H1 (cell line): Measurements from ENCODE around the gene PDGFB. TPM values are rescaled to one million over a fixed set of nuclear protein-coding genes. Genes with fewer than 3 reads are reported as not detected.

Experiments used
- CTCF ChIA-PET: fragments of 300-600 bp; sonication (Branson Sonifier 250); formaldehyde crosslinking; loops from one replicate; lab custom pipeline; 2021; ENCODE audit not compliant: partially characterized antibody; lab: Charles Lee
- POLR2A ChIA-PET: fragments of 300-600 bp; sonication (Branson Sonifier 250); formaldehyde crosslinking; loops from one replicate; lab custom pipeline; 2021; ENCODE audit warnings: inconsistent platforms; ENCODE audit not compliant: partially characterized antibody; lab: Charles Lee
- DNase-seq, 2 experiments: peaks; one replicate each; pipeline versions ENCODE4 v3.0.0 to v3.0.0-alpha.2; 2010 to 2022; ENCODE audit warnings: low spot score in 2 of 2, low read depth in 1 of 2, mixed read lengths in 1 of 2
- FAIRE-seq: peaks from 2 replicates; lab custom pipeline; 2011; peaks lifted over from hg19 to GRCh38; lab: Jason Lieb, UNC
- H2AFZ ChIP-seq: 2 replicates; pipeline ENCODE4 v1.8.1; 2012; ENCODE audit warnings: low read length, inconsistent platforms
- H2AK5ac ChIP-seq: 2 replicates; pipeline ENCODE4 v1.6.1; 2013; ENCODE audit warnings: low read depth, low read length
- H2BK120ac ChIP-seq: replicated peaks from 2 replicates; pipeline ENCODE3; 2013; ENCODE audit warnings: low read depth, low read length, inconsistent platforms
- H2BK12ac ChIP-seq: 2 replicates; pipeline ENCODE4 v1.6.1; 2013; ENCODE audit warnings: low read depth, low read length
- H2BK15ac ChIP-seq: 2 replicates; pipeline ENCODE4 v1.6.1; 2013; ENCODE audit warnings: low read length
- H2BK20ac ChIP-seq: 2 replicates; pipeline ENCODE4 v1.6.1; 2013; ENCODE audit warnings: low read length
- H2BK5ac ChIP-seq: 2 replicates; pipeline ENCODE4 v1.6.1; 2013; ENCODE audit warnings: low read depth, low read length
- H3K14ac ChIP-seq: 2 replicates; pipeline ENCODE4 v1.6.1; 2013; ENCODE audit warnings: inconsistent platforms; ENCODE audit not compliant: insufficient read length
- H3K18ac ChIP-seq: 2 replicates; pipeline ENCODE4 v1.6.1; 2013; ENCODE audit warnings: low read length; ENCODE audit errors: extremely low read depth
- H3K23ac ChIP-seq: 2 replicates; pipeline ENCODE4 v1.6.1; 2013; ENCODE audit warnings: inconsistent platforms; ENCODE audit not compliant: insufficient read length
- H3K23me2 ChIP-seq: 2 replicates; pipeline ENCODE4 v1.6.1; 2013; ENCODE audit warnings: low read depth, low read length
- H3K27ac ChIP-seq: 2 replicates; pipeline ENCODE4 v1.6.1; 2011; ENCODE audit warnings: low read depth, low read length, inconsistent platforms
- H3K27me3 ChIP-seq, 4 experiments: replicated peaks in 1 of 4; 1 replicate in 1 of 4; 2 replicates in 3 of 4; pipeline versions ENCODE4 v1.6.1 to v1.8.1; 2011 to 2013; ENCODE audit warnings: low read length in 3 of 4, mild to moderate bottlenecking in 3 of 4, inconsistent platforms in 2 of 4, mixed read lengths in 2 of 4, moderate library complexity in 1 of 4; ENCODE audit not compliant: control insufficient read depth in 3 of 4, insufficient read depth in 3 of 4; ENCODE audit errors: extremely low read depth in 1 of 4
- H3K36me3 ChIP-seq, 4 experiments: 2 replicates each; pipeline versions ENCODE4 v1.6.1 to v1.8.1; 2011 to 2013; ENCODE audit warnings: mild to moderate bottlenecking in 4 of 4, low read length in 3 of 4, moderate library complexity in 2 of 4, control low read depth in 1 of 4, inconsistent platforms in 1 of 4; ENCODE audit not compliant: insufficient read depth in 4 of 4, control insufficient read depth in 2 of 4
- H3K4ac ChIP-seq: replicated peaks from 2 replicates; pipeline ENCODE3; 2013; ENCODE audit warnings: low read length, low read depth, mixed read lengths, inconsistent platforms; ENCODE audit not compliant: insufficient read length
- H3K4me1 ChIP-seq, 4 experiments: replicated peaks in 1 of 4; 1 replicate in 1 of 4; 2 replicates in 3 of 4; pipeline versions ENCODE4 v1.6.1 to v1.8.1; 2011 to 2013; ENCODE audit warnings: low read length in 3 of 4, inconsistent platforms in 2 of 4, mixed read lengths in 1 of 4; ENCODE audit not compliant: insufficient read depth in 4 of 4, control insufficient read depth in 3 of 4
- H3K4me2 ChIP-seq, 2 experiments: 2 replicates each; pipeline versions ENCODE4 v1.6.1 to v1.8.1; 2011 to 2013; ENCODE audit warnings: low read depth in 2 of 2, low read length in 2 of 2, control low read depth in 1 of 2, inconsistent platforms in 1 of 2, mild to moderate bottlenecking in 1 of 2; ENCODE audit not compliant: insufficient read depth in 1 of 2
- H3K4me3 ChIP-seq, 4 experiments: fragments of 200-600, 300-600 bp in 1 of 4; sonication (generic), shearing (Covaris generic), sonication (Bioruptor Twin) in 1 of 4; 2 replicates each; pipeline versions ENCODE4 v1.5.1 to v1.8.1; 2011 to 2016; ENCODE audit warnings: low read length in 4 of 4, low read depth in 3 of 4, control low read depth in 2 of 4, inconsistent platforms in 2 of 4, mild to moderate bottlenecking in 2 of 4, mixed read lengths in 1 of 4, moderate library complexity in 1 of 4; ENCODE audit not compliant: insufficient read depth in 2 of 4; ENCODE audit errors: extremely low read depth in 1 of 4
- H3K56ac ChIP-seq: replicated peaks from 2 replicates; pipeline ENCODE3; 2013; ENCODE audit warnings: low read depth, mild to moderate bottlenecking, mixed read lengths, low read length, inconsistent platforms; ENCODE audit not compliant: insufficient read length
- H3K79me1 ChIP-seq: 2 replicates; pipeline ENCODE4 v1.6.1; 2013; ENCODE audit warnings: low read depth, low read length, control low read depth
- H3K79me2 ChIP-seq, 2 experiments: 2 replicates each; pipeline versions ENCODE4 v1.6.1 to v1.8.1; 2012 to 2013; ENCODE audit warnings: low read length in 2 of 2, mild to moderate bottlenecking in 2 of 2, inconsistent platforms in 1 of 2; ENCODE audit not compliant: insufficient read depth in 2 of 2, control insufficient read depth in 1 of 2
- H3K9ac ChIP-seq, 4 experiments: replicated peaks in 1 of 4; 1 replicate in 1 of 4; 2 replicates in 3 of 4; pipeline versions ENCODE4 v1.6.1 to v1.8.1; 2011 to 2013; ENCODE audit warnings: low read depth in 3 of 4, low read length in 3 of 4, control low read depth in 2 of 4, mild to moderate bottlenecking in 2 of 4, moderate library complexity in 2 of 4, inconsistent platforms in 1 of 4; ENCODE audit errors: extremely low read depth in 1 of 4
- H3K9me3 ChIP-seq, 2 experiments: 2 replicates each; pipeline versions ENCODE4 v1.6.1 to v1.8.1; 2012 to 2013; ENCODE audit warnings: mild to moderate bottlenecking in 2 of 2, moderate library complexity in 2 of 2, control low read depth in 1 of 2, inconsistent platforms in 1 of 2, low read depth in 1 of 2, low read length in 1 of 2, mixed read lengths in 1 of 2; ENCODE audit not compliant: insufficient read depth in 2 of 2
- H4K20me1 ChIP-seq, 2 experiments: replicated peaks in 1 of 2; 2 replicates each; pipeline versions ENCODE3 to v1.8.1; 2011 to 2013; ENCODE audit warnings: inconsistent platforms in 2 of 2, low read length in 2 of 2, mild to moderate bottlenecking in 1 of 2; ENCODE audit not compliant: insufficient read depth in 2 of 2, control insufficient read depth in 1 of 2
- H4K5ac ChIP-seq: 2 replicates; pipeline ENCODE4 v1.6.1; 2013; ENCODE audit warnings: low read length, low read depth, mixed read lengths, inconsistent platforms; ENCODE audit not compliant: insufficient read length
- H4K8ac ChIP-seq: 2 replicates; pipeline ENCODE4 v1.8.0; 2013; ENCODE audit warnings: mild to moderate bottlenecking, moderate library complexity, low read length, inconsistent platforms; ENCODE audit not compliant: insufficient read depth; ENCODE audit errors: extremely low read depth
- H4K91ac ChIP-seq: replicated peaks from 2 replicates; pipeline ENCODE3; 2013; ENCODE audit warnings: low read length, mixed read lengths, inconsistent platforms; ENCODE audit not compliant: insufficient read length
- MAX ChIP-seq: IDR thresholded peaks from 2 replicates; pipeline ENCODE4 v1.6.1; 2012; ENCODE audit warnings: inconsistent platforms
- POLR2A ChIP-seq, 2 experiments: IDR thresholded peaks; 1 replicate in 1 of 2; 2 replicates in 1 of 2; pipeline ENCODE4 v1.6.1; 2011; ENCODE audit warnings: low read depth in 2 of 2, low read length in 2 of 2, mild to moderate bottlenecking in 2 of 2; ENCODE audit errors: control extremely low read depth in 1 of 2
- WGBS, 2 experiments: shearing (Covaris generic) in 1 of 2; methylation state at CpG; one replicate each; pipeline versions ENCODE4 v1.1.6 to v1.1.7; 2013 to 2015; ENCODE audit warnings: low lambda C conversion rate in 2 of 2, mixed read lengths in 2 of 2, inconsistent platforms in 1 of 2, low coverage in 1 of 2, missing lambda C conversion rate in 1 of 2; ENCODE audit not compliant: insufficient replicate concordance in 2 of 2, insufficient coverage in 1 of 2, insufficient read length in 1 of 2; ENCODE audit errors: extremely low coverage in 1 of 2, missing lambda C conversion rate in 1 of 2; 5-methylcytosine and 5-hydroxymethylcytosine counted together
- polyA plus RNA-seq, 7 experiments: library from polyadenylated mRNA; depleted of rRNA in 3 of 7; stranded (reverse) in 5 of 7; unstranded in 2 of 7; fragments of >200 nt in 5 of 7; fragments of 200-250 nt in 2 of 7; gene quantifications; 1 replicate in 5 of 7; 2 replicates in 1 of 7; 4 replicates in 1 of 7; pipeline versions ENCODE4 v1.2.1 to v1.2.3, GENCODE V29; 2011 to 2013; ENCODE audit warnings: missing spikeins in 2 of 7, mixed read lengths in 2 of 7
- total RNA-seq: library from RNA; stranded (reverse); fragmentation: NEBNext Ultra II Directional; extraction: Animal tissue kit (Norgen Biotek cat#: 25700); gene quantifications from 2 replicates; pipeline ENCODE4 v1.2.1, GENCODE V29; 2021

The PDGFB gene
- total and polyA plus RNA-seq, 2 of the 8 experiments (the other 6 are each of a cell fraction or from before 2014, with no cell fraction given): 3.9 to 8.5 TPM

GRCh38 chr22:39207141-39208012 is 37.4 kb downstream of the PDGFB start:
- no peak for DNase-seq

More at GRCh38 chr22:39207141-39208012, 37.4 kb downstream of the PDGFB start:
- Histone ChIP-seq H3K56ac (peak overlapping the region; percentile 53), H3K4me3 (no peak overlapping the region), H3K23ac (no peak overlapping the region), H3K23me2 (no peaks in the 10 kb centered on the region), H3K36me3 (no peaks in the 10 kb centered on the region), H3K9ac (no peak overlapping the region; a peak in 1 of 7 replicates), H3K27ac (no peak overlapping the region), H2AK5ac (peak overlapping the region; percentile 98), H2BK12ac (peak overlapping the region; percentile 78), H3K4ac (no peak overlapping the region), H3K14ac (no peak overlapping the region), H4K20me1 (no peaks in the 10 kb centered on the region), H4K91ac (peak overlapping the region; percentile 91), H4K8ac (no peak overlapping the region; the same call in 1 of the 2 replicates), H2BK15ac (peak overlapping the region; percentile 97; the same call in 1 of the 2 replicates), H3K79me2 (no peaks in the 10 kb centered on the region), H2BK20ac (0 out of 2 replicates have a peak overlapping the region, but pooled peaks have one; percentile 29), H2AFZ (no peak overlapping the region), H3K4me1 (peaks cover 0 to 9% (median 4%) of the 10 kb centered on the region in 4 experiments; a peak in 5 of 7 replicates), H2BK120ac (no peak overlapping the region), H3K18ac (peak overlapping the region; percentile 78; the same call in 1 of the 2 replicates), H3K79me1 (no peaks in the 10 kb centered on the region), H2BK5ac (peak overlapping the region; percentile 63), H3K9me3 (no peaks in the 10 kb centered on the region), H3K4me2 (no peak overlapping the region), H3K27me3 (no peaks in the 10 kb centered on the region), H4K5ac (no peak overlapping the region)
- POLR2A ChIA-PET: interaction anchor here (0.6 to 5.3 kb wide), 16 partner anchors 20 to 112 kb away, joined by 3 to 28 read pairs (median 4); partner anchors contain the start of gene RPL3
- peak in 1 of 2 experiments; percentile 27; a peak in 1 of 3 replicates for TF ChIP-seq POLR2A (IDR thresholded peaks at IDR 0.05; ENCODE audit: control extremely low read depth in 1 of 2, low read depth in 2 of 2, low read length in 2 of 2)
- TF ChIP-seq MAX: no peak
- CTCF ChIA-PET: interaction anchor here (0.8 to 2.1 kb wide), 10 partner anchors 8 to 103 kb away, joined by 3 to 8 read pairs (median 4); no protein-coding TSS in a partner anchor
- 81% methylated on average over 15 of the region's 15 CpGs; no CpG with 5 or more reads in 1 of the 2 experiments for WGBS, 2 experiments
- no peak for FAIRE-seq
